ENCODE results near the gene CYFIP1.

GRCh38 chr15:22963641-22964040, 16.5 kb downstream of the CYFIP1 start:
- no peak for TF ChIP-seq POLR2AphosphoS5 (IDR thresholded peaks at IDR 0.05; ENCODE audit: low read depth, low read length)
- TF ChIP-seq, protein P1, sequence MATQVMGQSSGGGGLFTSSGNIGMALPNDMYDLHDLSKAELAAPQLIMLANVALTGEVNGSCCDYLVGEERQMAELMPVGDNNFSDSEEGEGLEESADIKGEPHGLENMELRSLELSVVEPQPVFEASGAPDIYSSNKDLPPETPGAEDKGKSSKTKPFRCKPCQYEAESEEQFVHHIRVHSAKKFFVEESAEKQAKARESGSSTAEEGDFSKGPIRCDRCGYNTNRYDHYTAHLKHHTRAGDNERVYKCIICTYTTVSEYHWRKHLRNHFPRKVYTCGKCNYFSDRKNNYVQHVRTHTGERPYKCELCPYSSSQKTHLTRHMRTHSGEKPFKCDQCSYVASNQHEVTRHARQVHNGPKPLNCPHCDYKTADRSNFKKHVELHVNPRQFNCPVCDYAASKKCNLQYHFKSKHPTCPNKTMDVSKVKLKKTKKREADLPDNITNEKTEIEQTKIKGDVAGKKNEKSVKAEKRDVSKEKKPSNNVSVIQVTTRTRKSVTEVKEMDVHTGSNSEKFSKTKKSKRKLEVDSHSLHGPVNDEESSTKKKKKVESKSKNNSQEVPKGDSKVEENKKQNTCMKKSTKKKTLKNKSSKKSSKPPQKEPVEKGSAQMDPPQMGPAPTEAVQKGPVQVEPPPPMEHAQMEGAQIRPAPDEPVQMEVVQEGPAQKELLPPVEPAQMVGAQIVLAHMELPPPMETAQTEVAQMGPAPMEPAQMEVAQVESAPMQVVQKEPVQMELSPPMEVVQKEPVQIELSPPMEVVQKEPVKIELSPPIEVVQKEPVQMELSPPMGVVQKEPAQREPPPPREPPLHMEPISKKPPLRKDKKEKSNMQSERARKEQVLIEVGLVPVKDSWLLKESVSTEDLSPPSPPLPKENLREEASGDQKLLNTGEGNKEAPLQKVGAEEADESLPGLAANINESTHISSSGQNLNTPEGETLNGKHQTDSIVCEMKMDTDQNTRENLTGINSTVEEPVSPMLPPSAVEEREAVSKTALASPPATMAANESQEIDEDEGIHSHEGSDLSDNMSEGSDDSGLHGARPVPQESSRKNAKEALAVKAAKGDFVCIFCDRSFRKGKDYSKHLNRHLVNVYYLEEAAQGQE (IDR thresholded peaks at IDR 0.05; ENCODE audit: insufficient read depth in 1 of 2, low read depth in 2 of 2, low read length in 2 of 2), result no peak
- no peak for TF ChIP-seq TAF1 (IDR thresholded peaks at IDR 0.05; ENCODE audit: borderline replicate concordance, insufficient read depth, low read length)
- no peak for TF ChIP-seq SIN3A (IDR thresholded peaks at IDR 0.05; ENCODE audit: borderline replicate concordance, insufficient read depth, low read length)
